MM.1S (cell line): ENCODE measurements around the gene ZNF107.

Experiments
- DNase-seq: peaks from one replicate; pipeline ENCODE4 v3.0.0-alpha.2; 2015
- H2AFZ ChIP-seq: fragments of 300-600 bp; sonication (generic); 2 replicates; pipeline ENCODE4 v1.6.0; 2016; ENCODE audit warnings: antibody characterized with exemption, low read length
- H3F3A ChIP-seq: fragments of 300-600 bp; sonication (generic); 2 replicates; pipeline ENCODE4 v1.6.1; 2016; ENCODE audit warnings: mild to moderate bottlenecking, antibody characterized with exemption, low read length, moderate library complexity, mixed read lengths; ENCODE audit not compliant: insufficient read depth
- H3K27ac ChIP-seq: fragments of 300-600 bp; sonication (generic); 2 replicates; pipeline ENCODE4 v1.5.1; 2016; ENCODE audit warnings: mild to moderate bottlenecking, low read length
- H3K27me3 ChIP-seq: fragments of 300-600 bp; sonication (generic); replicated peaks from 2 replicates; pipeline ENCODE4 v1.6.0; 2016; ENCODE audit warnings: low read length; ENCODE audit not compliant: insufficient read depth
- H3K36me3 ChIP-seq: fragments of 300-600 bp; sonication (generic); replicated peaks from 2 replicates; pipeline ENCODE4 v1.6.1; 2016; ENCODE audit warnings: mild to moderate bottlenecking, low read length, mixed read lengths; ENCODE audit not compliant: insufficient read depth
- H3K4me1 ChIP-seq: fragments of 300-600 bp; sonication (generic); 2 replicates; pipeline ENCODE4 v1.6.1; 2016; ENCODE audit warnings: low read length, mixed read lengths
- H3K4me2 ChIP-seq: fragments of 300-600 bp; sonication (generic); 2 replicates; pipeline ENCODE4 v1.6.0; 2016; ENCODE audit warnings: low read depth, low read length
- H3K4me3 ChIP-seq: fragments of 300-600 bp; sonication (generic); 2 replicates; pipeline ENCODE4 v1.5.1; 2016; ENCODE audit warnings: low read length, mixed read lengths
- H3K79me2 ChIP-seq: fragments of 300-600 bp; sonication (generic); 2 replicates; pipeline ENCODE4 v1.6.1; 2016; ENCODE audit warnings: mixed run types, low read length, mixed read lengths
- H3K9ac ChIP-seq: fragments of 300-600 bp; sonication (generic); 2 replicates; pipeline ENCODE4 v1.6.1; 2016; ENCODE audit warnings: low read length, mixed read lengths
- H3K9me2 ChIP-seq: fragments of 300-600 bp; sonication (generic); replicated peaks from 2 replicates; pipeline ENCODE4 v1.6.1; 2016; ENCODE audit warnings: mild to moderate bottlenecking, low read length, mixed read lengths; ENCODE audit not compliant: insufficient read depth
- H3K9me3 ChIP-seq: fragments of 300-600 bp; sonication (generic); replicated peaks from 2 replicates; pipeline ENCODE4 v1.6.1; 2016; ENCODE audit warnings: mild to moderate bottlenecking, low read length, mixed read lengths; ENCODE audit not compliant: insufficient read depth
- H4K20me1 ChIP-seq: fragments of 300-600 bp; sonication (generic); 2 replicates; pipeline ENCODE4 v1.6.1; 2016; ENCODE audit warnings: mild to moderate bottlenecking, low read length, moderate library complexity, mixed read lengths; ENCODE audit not compliant: insufficient read depth
- EZH2 ChIP-seq: fragments of 300-600 bp; sonication (generic); optimal IDR thresholded peaks from 2 replicates; pipeline ENCODE3; 2017; ENCODE audit warnings: low read depth, mild to moderate bottlenecking, antibody characterized with exemption, low read length, mixed read lengths
- EZH2phosphoT487 ChIP-seq: fragments of 300-600 bp; sonication (generic); IDR thresholded peaks from 2 replicates; pipeline ENCODE4 v1.6.1; 2018; ENCODE audit warnings: antibody characterized with exemption, low read length
- TF ChIP-seq, protein P1 (sequence below): fragments of 300-600 bp; sonication (generic); IDR thresholded peaks from 2 replicates; pipeline ENCODE4 v1.5.1; 2016; ENCODE audit warnings: antibody characterized with exemption, low read length, mixed read lengths

The ZNF107 gene

DNA sequence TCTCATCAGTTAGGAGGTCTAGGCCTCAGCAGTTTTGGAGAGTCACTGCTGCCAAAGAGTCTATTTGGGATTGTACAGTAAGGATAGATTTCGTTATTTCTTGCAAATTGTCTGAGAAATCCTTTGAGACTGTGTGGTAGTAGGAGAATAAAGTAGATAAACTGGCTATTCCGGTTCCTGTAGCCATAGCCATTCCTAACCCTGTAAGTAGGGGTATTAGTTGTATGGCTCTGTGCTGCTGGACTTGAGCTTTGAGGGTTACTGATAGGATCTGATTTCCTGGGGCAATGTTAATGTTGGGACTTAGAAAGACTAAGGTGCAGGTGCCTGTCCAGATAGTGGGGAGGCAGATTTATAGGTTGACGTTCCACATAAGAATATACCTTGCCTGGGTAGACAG is 92.2 kb downstream of the ZNF107 start:
- Histone ChIP-seq H3K36me3 (no peaks in the 10 kb centered on the region), H3K27me3 (no peaks in the 10 kb centered on the region), H3K4me1 (no peaks in the 10 kb centered on the region), H3K9me3 (no peaks in the 10 kb centered on the region), H4K20me1 (no peaks in the 10 kb centered on the region), H3K4me2 (no peak overlapping the region), H3F3A (no peaks in the 10 kb centered on the region), H2AFZ (no peak overlapping the region), H3K79me2 (no peaks in the 10 kb centered on the region), H3K9me2 (no peaks in the 10 kb centered on the region), H3K4me3 (no peak overlapping the region), H3K9ac (no peak overlapping the region), H3K27ac (no peak overlapping the region)
- no peak for DNase-seq
- TF ChIP-seq, protein P1, sequence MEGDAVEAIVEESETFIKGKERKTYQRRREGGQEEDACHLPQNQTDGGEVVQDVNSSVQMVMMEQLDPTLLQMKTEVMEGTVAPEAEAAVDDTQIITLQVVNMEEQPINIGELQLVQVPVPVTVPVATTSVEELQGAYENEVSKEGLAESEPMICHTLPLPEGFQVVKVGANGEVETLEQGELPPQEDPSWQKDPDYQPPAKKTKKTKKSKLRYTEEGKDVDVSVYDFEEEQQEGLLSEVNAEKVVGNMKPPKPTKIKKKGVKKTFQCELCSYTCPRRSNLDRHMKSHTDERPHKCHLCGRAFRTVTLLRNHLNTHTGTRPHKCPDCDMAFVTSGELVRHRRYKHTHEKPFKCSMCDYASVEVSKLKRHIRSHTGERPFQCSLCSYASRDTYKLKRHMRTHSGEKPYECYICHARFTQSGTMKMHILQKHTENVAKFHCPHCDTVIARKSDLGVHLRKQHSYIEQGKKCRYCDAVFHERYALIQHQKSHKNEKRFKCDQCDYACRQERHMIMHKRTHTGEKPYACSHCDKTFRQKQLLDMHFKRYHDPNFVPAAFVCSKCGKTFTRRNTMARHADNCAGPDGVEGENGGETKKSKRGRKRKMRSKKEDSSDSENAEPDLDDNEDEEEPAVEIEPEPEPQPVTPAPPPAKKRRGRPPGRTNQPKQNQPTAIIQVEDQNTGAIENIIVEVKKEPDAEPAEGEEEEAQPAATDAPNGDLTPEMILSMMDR, result no peak
- no peak for TF ChIP-seq EZH2
- TF ChIP-seq EZH2phosphoT487, result no peak
